ENCODE data around the gene CAND2.
"Not testable (repeated sequence)": the region's sequence is repeated elsewhere in the genome, so short reads cannot be mapped to it uniquely, and the experiment has no call there.

The CAND2 gene

DNA sequence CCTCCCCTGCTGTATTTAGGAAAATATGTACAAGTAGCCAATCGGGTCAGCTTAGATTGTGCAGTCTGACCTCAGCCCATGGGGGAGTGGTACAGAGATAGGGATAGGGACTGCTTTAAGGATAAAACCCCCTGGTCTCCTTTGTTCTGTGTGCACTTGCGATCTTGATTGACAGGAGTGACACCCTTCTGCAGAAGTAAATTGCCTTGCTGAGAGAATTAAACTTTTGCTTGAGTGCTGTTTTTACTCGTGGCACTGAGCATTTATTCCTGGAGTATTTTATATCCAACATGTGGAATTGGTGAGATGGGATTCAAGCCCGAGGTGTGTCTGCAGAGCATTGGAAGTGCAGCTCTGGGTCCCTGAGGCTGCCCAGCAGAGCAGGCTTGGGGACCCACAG, 68.8 kb downstream of the CAND2 start:
- no peak for DNase-seq

DNA sequence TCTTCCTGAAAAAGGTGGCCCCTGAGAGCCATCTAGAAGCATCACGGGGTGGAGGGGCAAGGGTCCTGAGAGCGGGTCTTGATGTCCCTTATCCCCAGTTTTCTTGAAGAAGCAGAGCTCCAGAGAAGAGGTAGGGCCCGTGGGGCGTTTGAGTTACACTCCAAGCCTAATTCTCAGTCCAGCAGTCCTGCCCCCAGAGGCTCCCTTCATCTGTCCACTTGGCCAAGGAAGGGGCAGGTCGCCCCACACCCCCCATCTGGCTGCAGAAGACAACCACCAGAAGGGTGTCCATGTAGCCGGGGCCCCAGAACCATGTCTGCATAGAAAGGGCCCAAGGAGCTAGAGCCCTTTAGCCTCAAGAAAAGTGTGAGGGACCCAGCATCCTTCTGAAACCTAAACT, 70.4 kb downstream of the CAND2 start:
- DNase-seq, result no peak

DNA sequence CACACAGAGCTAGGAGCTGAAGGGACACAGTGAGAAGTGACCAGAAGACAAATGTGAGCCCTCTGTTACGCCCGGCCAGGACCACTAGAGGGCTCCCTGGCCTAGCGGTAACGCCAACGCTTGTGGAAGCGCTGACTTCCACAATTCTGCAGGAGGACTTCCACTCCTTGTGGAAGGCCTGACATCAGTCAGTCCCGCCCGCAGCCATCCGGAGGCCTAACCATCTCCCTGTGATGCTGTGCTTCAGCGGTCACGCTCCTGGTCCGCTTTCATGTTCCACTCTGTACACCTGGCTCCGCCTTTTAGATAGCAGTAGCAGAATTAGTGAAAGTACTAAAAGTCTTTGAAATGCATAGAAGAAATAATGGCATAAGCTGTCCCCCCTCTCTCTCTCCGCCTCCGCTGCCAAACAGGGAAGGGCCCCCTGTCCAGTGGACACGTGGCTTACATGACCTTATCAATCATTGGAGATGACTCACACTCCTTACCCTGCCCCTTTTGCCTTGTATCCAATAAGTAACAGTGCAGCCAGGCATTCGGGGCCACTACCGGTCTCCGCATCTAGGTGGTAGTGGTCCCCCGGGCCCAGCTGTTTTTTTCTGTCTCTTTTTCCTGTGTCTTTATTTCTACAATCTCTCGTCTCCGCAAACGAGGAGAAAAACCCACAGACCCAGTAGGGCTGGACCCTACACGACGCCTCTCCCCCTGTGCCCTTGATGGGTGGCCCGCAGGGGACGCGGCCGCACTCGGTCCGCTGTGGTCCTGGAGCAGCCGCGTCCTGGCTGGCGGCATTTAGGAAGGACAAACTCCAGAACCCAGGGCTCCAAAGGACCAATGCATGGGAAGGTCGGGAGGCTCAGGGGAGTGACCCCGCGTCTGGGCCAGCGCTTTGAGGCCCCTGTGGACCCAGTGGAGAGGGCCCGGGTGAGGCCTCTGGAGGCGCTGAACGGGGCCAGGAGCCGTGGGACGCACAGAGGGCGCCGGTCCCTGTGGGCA, 71.9 kb downstream of the CAND2 start:
- peak; percentile 67 to 82 (median 74) for DNase-seq

- DNase-seq, result peak; percentile 15 to 69 (median 47)
Measured at GRCh38 chr3:12869035-12869621, 72.6 kb downstream of the CAND2 start.

GRCh38 chr3:12870942-12871341, 74.5 kb downstream of the CAND2 start:
- no peak for DNase-seq

GRCh38 chr3:12871404-12871983, 75.0 kb downstream of the CAND2 start:
- peak in 1 of 3 experiments; percentile 42 for DNase-seq

DNA sequence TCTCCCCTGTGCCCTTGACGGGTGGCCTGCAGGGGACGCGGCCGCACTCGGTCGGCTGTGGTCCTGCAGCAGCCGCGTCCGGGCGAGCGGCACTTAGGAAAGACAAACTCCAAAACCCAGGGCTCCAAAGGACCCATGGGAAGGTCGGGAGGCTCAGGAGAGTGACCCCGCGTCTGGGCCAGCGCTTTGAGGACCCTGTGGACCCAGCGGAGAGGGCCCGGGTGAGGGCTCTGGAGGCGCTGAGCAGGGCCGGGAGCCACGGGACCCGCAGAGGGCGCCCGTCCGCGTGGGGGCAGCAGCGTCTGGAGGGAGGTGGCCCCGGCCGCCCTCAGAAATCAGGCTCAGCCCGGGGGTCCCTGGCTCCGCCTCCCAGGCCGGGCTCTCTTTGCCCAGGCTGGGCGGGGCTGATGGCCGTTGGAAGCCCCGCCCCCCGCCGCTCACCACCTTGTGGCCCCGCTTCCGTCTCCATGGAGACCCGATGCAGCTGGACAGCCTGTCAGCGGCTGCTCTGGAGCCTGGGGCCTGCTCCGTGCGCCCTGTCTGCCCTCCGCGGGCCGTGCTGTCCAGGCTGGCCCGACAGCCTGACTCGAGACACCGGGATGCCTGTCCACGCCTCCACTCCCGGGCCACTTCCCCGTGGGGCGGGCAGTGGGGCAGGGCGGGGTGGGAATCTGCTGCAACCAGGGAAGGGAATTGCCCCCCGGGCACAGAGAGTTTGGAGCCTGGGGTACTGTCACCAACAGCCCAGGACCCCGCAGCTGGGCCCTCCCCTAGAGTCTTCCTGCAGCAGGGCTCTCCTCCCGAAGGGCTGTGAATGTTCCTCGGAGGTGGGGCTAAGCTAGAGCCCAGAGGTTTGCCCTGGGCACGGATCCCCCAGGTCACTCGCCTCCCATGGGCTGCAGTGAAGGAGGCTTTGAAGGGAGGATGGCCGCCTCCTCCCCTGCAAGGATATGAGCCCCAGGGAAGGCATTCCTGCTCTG, 79.7 kb downstream of the CAND2 start:
- peak; percentile 12 to 66 (median 40) for DNase-seq

GRCh38 chr3:12877040-12877439, 80.6 kb downstream of the CAND2 start:
- no peak for DNase-seq

- no peak for DNase-seq
Measured at GRCh38 chr3:12878141-12878574, 81.7 kb downstream of the CAND2 start.

DNA sequence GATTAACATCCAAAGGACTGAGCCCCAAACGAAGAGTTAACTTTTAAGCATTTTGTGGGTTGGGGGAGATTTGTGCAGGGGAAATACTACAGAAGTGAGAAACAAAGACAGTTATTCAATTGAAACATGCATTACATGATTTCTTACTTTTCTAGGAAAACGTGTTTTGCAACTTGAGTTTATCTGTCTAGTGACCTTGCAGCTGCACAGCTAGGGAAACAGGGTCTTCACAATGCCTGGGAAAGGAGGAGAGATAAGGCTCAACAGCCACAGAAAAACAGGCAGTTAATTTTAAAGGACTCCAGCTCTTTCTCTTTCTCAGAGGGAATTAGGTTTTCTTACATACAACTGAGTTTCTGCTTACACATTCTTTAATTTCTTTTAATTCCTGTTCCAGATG, 82.3 kb downstream of the CAND2 start:
- DNase-seq, result not testable (repeated sequence)

GRCh38 chr3:12879191-12879815, 82.8 kb downstream of the CAND2 start:
- no peak for DNase-seq

DNA sequence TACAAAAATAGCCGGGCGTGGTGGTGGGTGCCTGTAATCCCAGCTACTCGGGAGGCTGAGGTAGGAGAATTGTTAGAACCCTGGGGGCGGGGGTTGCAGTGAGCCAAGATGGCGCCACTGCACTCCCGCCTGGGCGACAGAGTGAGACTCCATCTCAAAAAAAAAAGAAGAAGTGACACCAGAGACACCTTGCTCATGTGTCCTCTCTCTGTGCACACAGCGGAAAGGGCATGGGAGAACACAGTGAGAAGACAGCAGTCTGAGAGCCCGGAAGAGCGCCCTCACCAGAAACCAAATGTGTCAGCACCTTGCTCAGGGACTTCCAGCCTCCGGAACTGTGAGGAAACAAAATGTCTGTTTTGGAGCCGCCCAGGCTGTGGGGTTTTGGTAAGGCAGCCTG, 85.4 kb downstream of the CAND2 start:
- DNase-seq, result not testable (repeated sequence)

GRCh38 chr3:12882336-12883310, 86.1 kb downstream of the CAND2 start:
- no peak for DNase-seq

- no peak for DNase-seq
Measured at GRCh38 chr3:12884186-12884680, 87.8 kb downstream of the CAND2 start.

Data from NCI-H1417 (cell line).